ENCODE results near the gene LSG1.

Gene LSG1

DNA sequence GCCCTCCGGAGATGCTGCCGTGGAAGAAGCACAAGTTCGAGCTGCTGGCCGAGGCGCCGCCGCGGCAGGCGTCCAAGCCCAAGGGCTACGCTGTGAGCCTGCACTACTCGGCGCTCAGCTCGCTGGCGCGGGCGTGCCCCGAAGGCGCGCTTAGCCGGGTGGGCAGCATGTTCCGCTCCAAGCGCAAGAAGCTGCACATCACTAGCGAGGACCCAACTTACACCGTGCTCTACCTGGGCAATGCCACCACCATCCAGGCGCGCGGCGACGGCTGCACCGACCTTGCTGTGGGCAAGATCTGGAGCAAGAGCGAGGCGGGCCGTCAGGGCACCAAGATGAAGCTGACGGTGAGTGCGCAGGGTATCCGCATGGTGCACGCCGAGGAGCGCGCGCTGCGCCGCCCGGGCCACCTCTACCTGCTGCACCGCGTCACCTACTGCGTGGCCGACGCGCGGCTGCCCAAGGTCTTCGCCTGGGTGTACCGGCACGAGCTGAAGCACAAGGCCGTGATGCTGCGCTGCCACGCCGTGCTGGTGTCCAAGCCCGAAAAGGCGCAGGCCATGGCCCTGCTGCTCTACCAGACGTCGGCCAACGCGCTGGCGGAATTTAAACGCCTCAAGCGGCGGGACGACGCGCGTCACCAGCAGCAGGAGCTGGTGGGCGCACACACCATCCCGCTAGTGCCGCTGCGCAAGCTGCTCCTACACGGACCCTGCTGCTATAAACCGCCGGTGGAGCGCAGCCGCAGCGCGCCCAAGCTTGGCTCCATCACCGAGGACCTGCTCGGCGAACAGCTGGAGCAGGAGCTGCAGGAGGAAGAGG lies 15.0 kb upstream of the LSG1 start:
- H3K27me3 ChIP-seq (ENCODE audit: control insufficient read depth, insufficient read depth, low read length): peaks cover 12% of the 10 kb centered on the region
- peak overlapping the region; percentile 71; the same call in 1 of the 2 replicates for H3K4me3 ChIP-seq (ENCODE audit: low read length)
- no peaks in the 10 kb centered on the region for H3K9me3 ChIP-seq (ENCODE audit: control insufficient read depth, insufficient read depth, low read length)
- no peaks in the 10 kb centered on the region for H3K36me3 ChIP-seq (ENCODE audit: control insufficient read depth, insufficient read depth, low read length)
- H3K27ac ChIP-seq (ENCODE audit: low read length): no peak overlapping the region
- DNase-seq (ENCODE audit: low read depth, low spot score): no peak
- WGBS (ENCODE audit: insufficient coverage, insufficient read length): no CpG with 5 or more reads among the region's 86 CpGs
- H3K4me1 ChIP-seq (ENCODE audit: control insufficient read depth, insufficient read depth, low read length): peaks cover 11% of the 10 kb centered on the region

- H3K36me3 ChIP-seq (ENCODE audit: control insufficient read depth, insufficient read depth, low read length): no peaks in the 10 kb centered on the region
- no CpG with 5 or more reads among the region's 29 CpGs for WGBS (ENCODE audit: insufficient coverage, insufficient read length)
- peaks cover 12% of the 10 kb centered on the region for H3K27me3 ChIP-seq (ENCODE audit: control insufficient read depth, insufficient read depth, low read length)
- DNase-seq (ENCODE audit: low read depth, low spot score): no peak
- peaks cover 11% of the 10 kb centered on the region for H3K4me1 ChIP-seq (ENCODE audit: control insufficient read depth, insufficient read depth, low read length)
- no peak overlapping the region for H3K27ac ChIP-seq (ENCODE audit: low read length)
- peak overlapping the region; percentile 71; the same call in 1 of the 2 replicates for H3K4me3 ChIP-seq (ENCODE audit: low read length)
- no peaks in the 10 kb centered on the region for H3K9me3 ChIP-seq (ENCODE audit: control insufficient read depth, insufficient read depth, low read length)
These were observed 14.4 kb upstream of the LSG1 start for GRCh38 chr3:194686414-194686815.

GRCh38 chr3:194685718-194686413 lies 13.9 kb upstream of the LSG1 start, which contains the start of gene FAM43A:
Gene FAM43A, plus strand, starts transcription at chr3:194685883. Its CDS starts 944 bp downstream, at chr3:194686827.
- H3K36me3 ChIP-seq (ENCODE audit: control insufficient read depth, insufficient read depth, low read length): no peaks in the 10 kb centered on the region
- DNase-seq (ENCODE audit: low read depth, low spot score): no peak
- no CpG with 5 or more reads among the region's 70 CpGs for WGBS (ENCODE audit: insufficient coverage, insufficient read length)
- peaks cover 11% of the 10 kb centered on the region for H3K4me1 ChIP-seq (ENCODE audit: control insufficient read depth, insufficient read depth, low read length)
- no peak within 1 kb of the TSS for H3K27ac ChIP-seq (ENCODE audit: low read length)
- H3K9me3 ChIP-seq (ENCODE audit: control insufficient read depth, insufficient read depth, low read length): no peaks in the 10 kb centered on the region
- H3K27me3 ChIP-seq (ENCODE audit: control insufficient read depth, insufficient read depth, low read length): peaks cover 12% of the 10 kb centered on the region
- peak within 1 kb of the TSS; percentile 71 for H3K4me3 ChIP-seq (ENCODE audit: low read length)

DNA sequence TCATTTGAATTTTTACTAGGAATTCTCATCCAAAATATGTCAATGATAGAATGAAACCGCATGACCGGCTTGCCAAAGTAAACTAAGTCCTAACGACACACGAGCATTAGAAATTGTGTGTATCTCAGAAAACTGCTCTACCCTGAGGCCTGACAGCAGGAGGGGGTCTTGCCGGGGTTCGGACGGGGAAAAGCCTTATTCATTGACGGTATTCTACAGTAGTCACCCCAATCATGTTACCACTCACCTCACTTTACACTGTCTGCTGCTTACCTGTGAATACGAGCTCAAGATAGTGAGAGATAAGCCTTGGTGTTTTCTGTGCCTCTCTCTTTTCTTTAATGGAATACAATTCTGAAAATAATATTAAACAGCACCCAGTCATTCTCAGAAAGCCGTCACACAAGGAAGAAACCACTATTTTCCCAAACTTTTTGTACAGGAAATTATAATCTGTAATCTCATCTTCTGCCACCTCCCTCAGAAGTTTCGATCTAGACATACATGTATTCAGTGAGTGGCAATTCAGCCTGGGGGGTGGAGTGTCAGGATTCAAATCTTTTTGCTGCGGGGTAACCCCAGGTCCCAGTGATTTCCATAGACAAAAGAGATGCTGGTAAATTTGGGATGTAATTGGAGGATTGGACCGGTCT lies 13.2 kb upstream of the LSG1 start:
- peak overlapping the region; percentile 71; the same call in 1 of the 2 replicates for H3K4me3 ChIP-seq (ENCODE audit: low read length)
- H3K4me1 ChIP-seq (ENCODE audit: control insufficient read depth, insufficient read depth, low read length): peaks cover 11% of the 10 kb centered on the region
- no peaks in the 10 kb centered on the region for H3K36me3 ChIP-seq (ENCODE audit: control insufficient read depth, insufficient read depth, low read length)
- no CpG with 5 or more reads among the region's 13 CpGs for WGBS (ENCODE audit: insufficient coverage, insufficient read length)
- H3K9me3 ChIP-seq (ENCODE audit: control insufficient read depth, insufficient read depth, low read length): no peaks in the 10 kb centered on the region
- DNase-seq (ENCODE audit: low read depth, low spot score): no peak
- H3K27me3 ChIP-seq (ENCODE audit: control insufficient read depth, insufficient read depth, low read length): peaks cover 12% of the 10 kb centered on the region
- no peak overlapping the region for H3K27ac ChIP-seq (ENCODE audit: low read length)

DNA sequence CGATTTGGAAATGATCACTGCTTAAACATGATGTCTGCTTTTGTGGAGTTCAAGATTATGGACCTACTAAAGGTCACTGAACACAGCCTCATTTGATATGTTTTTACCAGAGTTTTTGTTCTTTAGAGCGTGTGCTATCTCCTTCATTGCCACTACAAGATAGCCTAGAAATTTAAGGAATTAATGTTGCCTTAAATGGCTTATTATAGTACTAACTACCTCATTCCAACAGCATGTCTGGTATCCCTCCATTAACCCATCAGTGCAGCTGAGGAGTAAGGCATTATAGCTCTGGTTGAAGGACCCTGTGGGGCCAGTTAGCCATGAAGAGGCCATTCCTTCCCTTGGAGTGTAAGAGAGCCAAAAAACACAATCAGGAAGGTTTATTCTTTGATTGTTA lies 11.4 kb upstream of the LSG1 start:
- Histone ChIP-seq H3K9me3 (ENCODE audit: control insufficient read depth, insufficient read depth, low read length) (no peaks in the 10 kb centered on the region), H3K4me3 (ENCODE audit: low read length) (no peak overlapping the region), H3K36me3 (ENCODE audit: control insufficient read depth, insufficient read depth, low read length) (no peaks in the 10 kb centered on the region), H3K27ac (ENCODE audit: low read length) (no peak overlapping the region), H3K4me1 (ENCODE audit: control insufficient read depth, insufficient read depth, low read length) (peaks cover 11% of the 10 kb centered on the region), H3K27me3 (ENCODE audit: control insufficient read depth, insufficient read depth, low read length) (peaks cover 12% of the 10 kb centered on the region)
- DNase-seq (ENCODE audit: low read depth, low spot score): no peak
- WGBS (ENCODE audit: insufficient coverage, insufficient read length): no CpG with 5 or more reads among the region's 2 CpGs

- no peak for DNase-seq (ENCODE audit: low read depth, low spot score)
- H3K27ac ChIP-seq (ENCODE audit: low read length): no peak overlapping the region
- peaks cover 12% of the 10 kb centered on the region for H3K27me3 ChIP-seq (ENCODE audit: control insufficient read depth, insufficient read depth, low read length)
- no peaks in the 10 kb centered on the region for H3K36me3 ChIP-seq (ENCODE audit: control insufficient read depth, insufficient read depth, low read length)
- H3K9me3 ChIP-seq (ENCODE audit: control insufficient read depth, insufficient read depth, low read length): no peaks in the 10 kb centered on the region
- H3K4me3 ChIP-seq (ENCODE audit: low read length): no peak overlapping the region
- WGBS (ENCODE audit: insufficient coverage, insufficient read length): no CpG with 5 or more reads among the region's 14 CpGs
- peaks cover 9% of the 10 kb centered on the region for H3K4me1 ChIP-seq (ENCODE audit: control insufficient read depth, insufficient read depth, low read length)
These were observed 10.8 kb upstream of the LSG1 start for GRCh38 chr3:194682694-194683310.

DNA sequence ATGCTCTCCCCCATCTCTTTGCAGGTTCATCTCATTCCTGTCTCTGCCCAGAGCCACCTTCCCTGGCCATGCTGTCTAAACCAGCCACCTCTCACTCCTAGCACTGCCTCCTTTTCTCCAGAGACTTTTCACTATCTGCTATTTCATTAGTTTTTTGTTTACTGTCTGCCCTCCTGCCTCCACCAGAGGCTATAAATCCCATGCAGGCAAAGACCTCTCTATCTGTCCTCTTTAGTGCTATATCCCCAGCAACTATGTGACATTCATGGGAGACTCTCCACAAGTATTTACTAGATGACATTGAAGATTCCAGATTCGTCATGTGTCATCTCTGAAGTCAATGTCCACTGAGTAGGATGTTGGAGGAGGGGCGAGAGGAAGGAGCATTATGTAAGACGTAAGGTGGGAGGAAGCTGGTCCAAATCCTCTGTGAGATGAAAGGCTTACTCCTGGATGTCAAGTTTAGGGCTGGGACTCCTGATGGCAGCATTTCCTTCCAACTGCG lies 10.2 kb upstream of the LSG1 start:
- no peaks in the 10 kb centered on the region for H3K9me3 ChIP-seq (ENCODE audit: control insufficient read depth, insufficient read depth, low read length)
- no CpG with 5 or more reads among the region's 4 CpGs for WGBS (ENCODE audit: insufficient coverage, insufficient read length)
- no peak for DNase-seq (ENCODE audit: low read depth, low spot score)
- peaks cover 12% of the 10 kb centered on the region for H3K27me3 ChIP-seq (ENCODE audit: control insufficient read depth, insufficient read depth, low read length)
- H3K27ac ChIP-seq (ENCODE audit: low read length): no peak overlapping the region
- H3K4me1 ChIP-seq (ENCODE audit: control insufficient read depth, insufficient read depth, low read length): peaks cover 6% of the 10 kb centered on the region
- H3K4me3 ChIP-seq (ENCODE audit: low read length): no peak overlapping the region
- H3K36me3 ChIP-seq (ENCODE audit: control insufficient read depth, insufficient read depth, low read length): no peaks in the 10 kb centered on the region

- Histone ChIP-seq H3K27ac (ENCODE audit: low read length) (no peak overlapping the region), H3K4me3 (ENCODE audit: low read length) (no peak overlapping the region), H3K4me1 (ENCODE audit: control insufficient read depth, insufficient read depth, low read length) (no peaks in the 10 kb centered on the region), H3K27me3 (ENCODE audit: control insufficient read depth, insufficient read depth, low read length) (peaks cover 2% of the 10 kb centered on the region; the same call in 1 of the 2 replicates), H3K36me3 (ENCODE audit: control insufficient read depth, insufficient read depth, low read length) (no peaks in the 10 kb centered on the region), H3K9me3 (ENCODE audit: control insufficient read depth, insufficient read depth, low read length) (no peaks in the 10 kb centered on the region)
- no peak for DNase-seq (ENCODE audit: low read depth, low spot score)
- WGBS (ENCODE audit: insufficient coverage, insufficient read length): no CpG with 5 or more reads among the region's 11 CpGs
These were observed 9.1 kb upstream of the LSG1 start for GRCh38 chr3:194680888-194681615.

- Histone ChIP-seq H3K36me3 (ENCODE audit: control insufficient read depth, insufficient read depth, low read length) (no peaks in the 10 kb centered on the region), H3K27ac (ENCODE audit: low read length) (no peak overlapping the region), H3K27me3 (ENCODE audit: control insufficient read depth, insufficient read depth, low read length) (no peaks in the 10 kb centered on the region), H3K9me3 (ENCODE audit: control insufficient read depth, insufficient read depth, low read length) (no peaks in the 10 kb centered on the region), H3K4me1 (ENCODE audit: control insufficient read depth, insufficient read depth, low read length) (no peaks in the 10 kb centered on the region), H3K4me3 (ENCODE audit: low read length) (no peak overlapping the region)
- WGBS (ENCODE audit: insufficient coverage, insufficient read length): no CpG with 5 or more reads among the region's 1 CpG
- DNase-seq (ENCODE audit: low read depth, low spot score): no peak
These were observed 4.5 kb upstream of the LSG1 start for GRCh38 chr3:194676471-194676870.
